Small intestine (tissue), 7 donors: Measurements from ENCODE around the gene CARD9. TPM values are rescaled to one million over a fixed set of nuclear protein-coding genes. Genes with fewer than 3 reads are reported as not detected.
"Not testable (repeated sequence)": the region's sequence is repeated elsewhere in the genome, so short reads cannot be mapped to it uniquely, and the experiment has no call there.

ENCODE experiments used
- DNase-seq, 2 donors: peaks; one replicate each; pipeline versions ENCODE4 v3.0.0 to v3.0.0-alpha.2; 2013
- FAIRE-seq: peaks from 2 replicates; lab custom pipeline; 2012; peaks lifted over from hg19 to GRCh38; lab: Jason Lieb, UNC
- H3K27ac ChIP-seq, 3 donors: one replicate each; pipeline ENCODE4 v1.5.1; 2013; ENCODE audit warnings: low read length in 2 of 3, mild to moderate bottlenecking in 2 of 3, control low read depth in 1 of 3, inconsistent platforms in 1 of 3, low read depth in 1 of 3, moderate library complexity in 1 of 3
- H3K27me3 ChIP-seq, 3 donors: one replicate each; pipeline ENCODE4 v1.6.1; 2013; ENCODE audit warnings: low read length in 3 of 3, inconsistent platforms in 1 of 3; ENCODE audit not compliant: control insufficient read depth in 3 of 3, insufficient read depth in 3 of 3
- H3K36me3 ChIP-seq, 3 donors: one replicate each; pipeline ENCODE4 v1.6.1; 2013; ENCODE audit warnings: low read length in 3 of 3, inconsistent platforms in 1 of 3, low read depth in 1 of 3, mild to moderate bottlenecking in 1 of 3, moderate library complexity in 1 of 3; ENCODE audit not compliant: control insufficient read depth in 3 of 3, insufficient read depth in 2 of 3
- H3K4me1 ChIP-seq, 3 donors: one replicate each; pipeline ENCODE4 v1.6.1; 2013; ENCODE audit warnings: low read length in 2 of 3, inconsistent platforms in 1 of 3, low read depth in 1 of 3, mild to moderate bottlenecking in 1 of 3, moderate library complexity in 1 of 3; ENCODE audit not compliant: control insufficient read depth in 3 of 3, insufficient read depth in 2 of 3
- H3K4me3 ChIP-seq, 3 donors: one replicate each; pipeline ENCODE4 v1.5.1; 2013; ENCODE audit warnings: low read length in 3 of 3, control low read depth in 1 of 3, inconsistent platforms in 1 of 3, low read depth in 1 of 3, mild to moderate bottlenecking in 1 of 3, moderate library complexity in 1 of 3
- H3K9me3 ChIP-seq, 2 donors: one replicate each; pipeline ENCODE4 v1.6.1; 2013; ENCODE audit warnings: low read depth in 1 of 2, low read length in 1 of 2; ENCODE audit not compliant: control insufficient read depth in 2 of 2, insufficient read depth in 1 of 2
- WGBS, 3 donors: extraction: QIAGEN DNeasy Blood & Tissue Kit; methylation state at CpG; one replicate each; pipeline ENCODE4 v1.1.7; 2013; 5-methylcytosine and 5-hydroxymethylcytosine counted together
- polyA plus RNA-seq, 4 donors: library from polyadenylated mRNA; stranded (reverse) in 3 of 4; unstranded in 1 of 4; fragments of 200-250 nt in 3 of 4; fragments of 120-200 nt in 1 of 4; gene quantifications; one replicate each; pipeline versions ENCODE4 v1.2.1 to v1.2.3, GENCODE V29; 2013
- donor health status: healthy with polysubstance abuse.
- donor health status: control.
- donor health status: control.
- donor health status: Bipolar disorder and iron deficiency.
- donor health status: healthy.

Gene CARD9
- polyA plus RNA-seq, 4 donors = 1.8 to 3.8 (median 2.3) TPM

DNA sequence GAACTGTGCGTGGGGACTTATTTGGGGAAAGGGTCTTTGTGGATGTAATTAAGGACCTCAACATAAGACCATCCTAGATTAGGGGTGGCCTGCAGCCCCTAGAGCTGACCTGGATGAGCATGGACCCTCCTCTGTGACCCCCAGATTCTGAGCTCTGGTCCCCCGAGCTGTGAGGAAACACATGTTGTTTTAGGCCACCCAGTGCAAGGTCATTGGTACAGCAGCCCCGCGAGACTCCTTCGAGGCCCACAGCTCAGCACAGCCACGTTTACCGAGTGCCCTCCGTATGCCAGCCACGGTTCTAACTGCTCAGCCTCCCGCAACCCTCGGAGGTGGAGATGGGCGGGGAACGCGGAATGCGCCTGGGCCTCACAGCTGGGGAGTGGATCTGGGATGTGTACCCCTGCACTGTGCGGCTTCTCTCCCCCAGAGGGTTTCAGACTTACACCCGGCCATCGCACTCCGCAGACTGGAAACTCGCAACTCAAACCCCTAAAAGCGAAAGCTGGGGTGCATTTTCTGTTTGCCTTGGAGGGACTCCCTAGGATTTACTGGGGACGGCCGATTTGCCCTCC, 50.6 kb downstream of the CARD9 start:
- 38 to 68% (median 53%) methylated on average over 18 to 23 of the region's 23 CpGs for WGBS, 3 donors

DNA sequence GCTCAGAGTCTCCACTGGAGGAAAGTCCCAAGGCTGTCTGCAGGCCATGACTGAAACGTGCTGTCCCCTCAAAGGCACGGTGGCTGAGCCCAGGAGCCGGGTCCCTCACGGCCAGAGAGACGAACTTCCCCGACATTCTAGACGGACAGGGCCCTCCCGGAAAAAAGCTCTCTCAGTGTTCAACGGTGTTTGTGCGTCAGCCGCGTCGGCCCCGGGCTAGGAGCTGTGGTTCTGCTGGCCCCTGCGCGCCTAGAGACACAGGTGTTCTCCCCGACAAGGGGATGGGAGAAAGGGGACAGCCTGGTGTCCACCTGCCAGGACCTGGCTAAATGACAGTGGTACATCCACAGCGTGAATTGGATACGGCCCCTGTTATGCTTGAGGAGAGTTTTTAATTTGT, 51.9 kb downstream of the CARD9 start:
- Histone ChIP-seq H3K4me3 (no peak overlapping the region), H3K9me3 (no peaks in the 10 kb centered on the region), H3K36me3 (no peaks in the 10 kb centered on the region), H3K4me1 (peaks cover 0 to 7% (median 0%) of the 10 kb centered on the region in 3 donors), H3K27ac (no peak overlapping the region), H3K27me3 (no peaks in the 10 kb centered on the region)
- WGBS, 3 donors = 86 to 87% (median 86%) methylated on average over 19 of the region's 19 CpGs
- DNase-seq (no peak), FAIRE-seq (no peak)

More for the DNA sequence above, 50.6 kb downstream of the CARD9 start:
- Histone ChIP-seq H3K9me3 (no peaks in the 10 kb centered on the region), H3K27me3 (no peaks in the 10 kb centered on the region), H3K4me3 (no peak overlapping the region), H3K27ac (no peak overlapping the region), H3K4me1 (peaks cover 0 to 12% (median 0%) of the 10 kb centered on the region in 3 donors), H3K36me3 (no peaks in the 10 kb centered on the region)
- FAIRE-seq = no peak
- no peak for DNase-seq

DNA sequence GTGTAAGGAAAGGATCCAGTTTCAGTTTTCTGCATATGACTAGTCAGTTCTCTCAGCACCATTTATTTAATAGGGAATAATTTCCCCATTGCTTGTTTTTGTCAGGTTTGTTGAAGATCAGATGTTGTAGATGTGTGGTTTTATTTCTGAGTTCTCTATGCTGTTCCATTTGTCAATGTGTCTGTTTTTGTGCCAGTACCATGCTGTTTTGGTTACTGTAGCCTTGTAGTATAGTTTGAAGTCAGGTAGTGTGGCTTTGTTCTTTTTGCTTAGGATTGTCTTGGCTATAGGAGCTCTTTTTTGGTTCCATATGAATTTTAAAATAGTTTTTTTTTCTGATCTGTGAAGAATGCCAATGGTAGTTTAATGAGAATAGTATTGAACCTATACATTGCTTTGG, 52.5 kb downstream of the CARD9 start:
- FAIRE-seq, DNase-seq, H3K9me3 ChIP-seq, H3K27me3 ChIP-seq, H3K27ac ChIP-seq, H3K36me3 ChIP-seq, H3K4me1 ChIP-seq, H3K4me3 ChIP-seq: not testable (repeated sequence)

DNA sequence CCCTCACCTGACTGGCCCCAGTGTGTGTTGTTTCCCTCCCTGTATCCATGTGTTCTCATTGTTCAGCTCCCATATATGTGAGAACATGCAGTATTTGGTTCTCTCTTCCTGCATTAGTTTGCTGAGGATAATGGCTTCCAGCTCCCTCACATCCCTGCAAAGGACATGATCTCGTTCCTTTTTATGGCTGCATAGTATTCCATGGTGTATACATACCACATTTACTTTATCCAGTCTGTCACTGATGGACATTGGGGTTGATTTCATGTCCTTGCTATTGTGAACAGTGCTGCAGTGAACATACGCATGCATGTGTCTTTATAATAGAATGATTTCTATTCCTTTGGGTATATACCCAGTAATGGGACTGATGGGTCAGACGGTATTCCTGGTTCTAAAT, 53.5 kb downstream of the CARD9 start:
- 83 to 94% (median 93%) methylated on average over 3 of the region's 3 CpGs for WGBS, 3 donors
- H3K27ac ChIP-seq, H3K36me3 ChIP-seq, FAIRE-seq, H3K4me3 ChIP-seq, H3K4me1 ChIP-seq, DNase-seq, H3K27me3 ChIP-seq: not testable (repeated sequence)
- peaks cover 0 to 10% of the 10 kb centered on the region in 2 donors for H3K9me3 ChIP-seq

DNA sequence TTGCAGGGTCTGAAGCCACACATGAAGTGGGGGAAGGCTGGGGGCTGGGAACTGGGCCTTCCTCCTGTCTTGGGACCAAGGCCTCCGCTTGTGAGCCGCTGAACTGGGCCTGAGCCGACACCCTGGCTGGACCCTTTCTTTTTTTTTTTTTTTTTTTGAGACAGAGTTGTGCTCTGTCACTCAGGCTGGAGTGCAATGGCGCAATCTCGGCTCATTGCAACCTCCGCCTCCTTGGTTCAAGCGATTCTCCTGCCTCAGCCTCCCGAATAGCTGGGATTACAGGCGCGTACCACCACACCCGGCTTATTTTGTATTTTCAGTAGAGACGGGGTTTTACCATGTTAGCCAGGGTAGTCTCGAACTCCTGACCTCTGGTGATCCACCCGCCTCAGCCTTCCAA, 54.2 kb downstream of the CARD9 start:
- 90 to 93% (median 93%) methylated on average over 14 of the region's 14 CpGs for WGBS, 3 donors
- not testable (repeated sequence) for H3K36me3 ChIP-seq, H3K27me3 ChIP-seq, H3K4me1 ChIP-seq, DNase-seq, H3K4me3 ChIP-seq, H3K27ac ChIP-seq, FAIRE-seq
- peaks cover 0 to 14% of the 10 kb centered on the region in 2 donors for H3K9me3 ChIP-seq

DNA sequence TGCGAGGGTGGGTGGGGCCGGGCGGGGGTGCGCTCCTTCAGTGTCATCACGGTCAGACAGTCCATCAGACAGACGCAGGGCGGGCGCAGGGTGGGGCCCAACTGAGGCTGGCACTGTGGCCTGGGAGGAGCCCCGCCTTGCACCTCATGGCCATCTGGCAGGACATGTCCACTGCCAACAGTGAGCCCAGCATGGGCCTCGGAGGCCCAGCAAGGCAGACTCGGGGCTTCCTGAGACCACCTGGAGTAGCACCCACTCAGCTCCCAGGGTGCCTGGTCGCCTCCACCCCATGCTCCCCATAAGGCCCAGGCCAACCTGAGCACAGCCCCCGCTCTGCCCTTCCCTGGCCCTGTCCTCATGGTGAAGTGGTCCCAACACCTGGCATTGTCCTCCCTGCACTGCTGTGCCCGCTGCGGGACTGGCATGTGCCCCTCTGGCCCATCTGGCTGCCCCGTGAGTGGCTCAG, 54.7 kb downstream of the CARD9 start:
- no peak overlapping the region for H3K27ac ChIP-seq
- H3K27me3 ChIP-seq = no peaks in the 10 kb centered on the region
- H3K4me1 ChIP-seq = no peaks in the 10 kb centered on the region
- FAIRE-seq (no peak), DNase-seq (no peak)
- H3K36me3 ChIP-seq = no peaks in the 10 kb centered on the region
- no peak overlapping the region for H3K4me3 ChIP-seq
- H3K9me3 ChIP-seq = peaks cover 0 to 14% of the 10 kb centered on the region in 2 donors
- 77 to 90% (median 81%) methylated on average over 12 to 16 of the region's 16 CpGs for WGBS, 3 donors

DNA sequence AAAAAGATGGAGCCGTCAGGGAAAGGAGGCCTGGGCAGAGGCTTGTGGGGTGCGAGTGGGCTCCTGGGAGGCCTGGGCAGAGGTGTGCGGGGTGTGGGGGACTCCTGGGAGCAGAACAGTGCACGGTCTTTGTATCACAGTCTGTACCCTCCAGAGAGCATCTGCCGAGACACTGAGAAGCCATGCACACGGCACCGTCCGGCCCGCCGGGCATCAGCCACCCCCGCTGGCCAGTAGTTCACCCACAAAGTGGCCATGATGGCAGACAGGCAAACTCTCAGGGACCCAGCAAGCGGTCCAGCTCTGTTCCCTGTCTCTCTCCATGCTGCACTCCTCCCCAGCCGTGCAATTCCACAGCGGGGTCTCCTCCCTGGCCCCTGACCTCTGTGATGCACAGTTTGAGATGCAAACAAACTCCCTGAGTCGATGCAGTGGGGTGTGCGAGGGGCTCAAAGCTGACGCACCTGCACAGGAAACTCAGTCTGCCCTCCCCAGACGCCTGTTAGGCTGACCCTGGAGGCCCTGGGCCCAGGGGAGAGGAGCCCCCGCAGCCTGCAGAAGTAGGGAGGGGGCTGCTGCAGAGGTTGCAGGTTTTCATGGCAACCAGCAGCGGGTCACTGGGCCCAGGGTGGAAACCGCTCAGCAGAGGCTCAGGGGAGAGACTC, 55.2 kb downstream of the CARD9 start:
- 69 to 74% (median 72%) methylated on average over 20 to 21 of the region's 21 CpGs for WGBS, 3 donors
- FAIRE-seq (no peak), DNase-seq (no peak)
- Histone ChIP-seq H3K27me3 (no peaks in the 10 kb centered on the region), H3K4me1 (no peaks in the 10 kb centered on the region), H3K9me3 (peaks cover 0 to 14% of the 10 kb centered on the region in 2 donors), H3K4me3 (no peak overlapping the region), H3K27ac (no peak overlapping the region), H3K36me3 (no peaks in the 10 kb centered on the region)

DNA sequence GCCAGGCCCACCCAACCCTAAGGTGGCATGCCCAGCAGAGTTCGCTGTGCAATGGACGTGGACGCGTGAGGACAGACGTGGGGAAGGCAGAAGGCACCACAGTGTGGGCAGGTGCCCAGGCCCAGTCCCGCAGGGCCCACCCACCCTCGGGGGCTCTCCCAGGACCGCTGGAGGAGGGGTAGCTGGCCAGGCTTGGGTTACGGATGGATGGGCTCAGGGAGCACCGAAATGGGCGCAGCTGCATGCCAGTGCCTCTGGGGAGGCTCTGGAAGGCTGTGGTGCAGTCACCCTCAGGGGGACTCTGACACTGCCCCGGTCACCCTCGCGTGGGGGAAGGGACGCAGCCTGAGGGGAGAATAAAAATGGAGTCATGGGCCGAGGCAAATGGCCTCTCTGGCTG, 55.8 kb downstream of the CARD9 start:
- FAIRE-seq (no peak), DNase-seq (no peak)
- H3K27me3 ChIP-seq = no peaks in the 10 kb centered on the region
- WGBS, 3 donors = 83 to 88% (median 87%) methylated on average over 13 to 16 of the region's 16 CpGs
- H3K36me3 ChIP-seq = no peaks in the 10 kb centered on the region
- no peaks in the 10 kb centered on the region for H3K4me1 ChIP-seq
- H3K9me3 ChIP-seq = peaks cover 0 to 14% of the 10 kb centered on the region in 2 donors
- H3K27ac ChIP-seq = no peak overlapping the region
- H3K4me3 ChIP-seq = no peak overlapping the region
